GM18861 (cell line): Measurements from ENCODE around the gene KIAA1671.
"Not testable (repeated sequence)": the region's sequence is repeated elsewhere in the genome, so short reads cannot be mapped to it uniquely, and the experiment has no call there.

Experiments
- ATAC-seq: cut with Tn5 transposase; IDR thresholded peaks from one replicate; pipeline ENCODE4 v1.9.1; 2021; ENCODE audit not compliant: unreplicated experiment

The KIAA1671 gene

GRCh38 chr22:24951942-24952836 lies at the start of gene KIAA1671:
Gene KIAA1671 (plus strand): TSS chr22:24952716. CDS start chr22:25028000, 75,284 bp downstream.
- ATAC-seq, result no peak

DNA sequence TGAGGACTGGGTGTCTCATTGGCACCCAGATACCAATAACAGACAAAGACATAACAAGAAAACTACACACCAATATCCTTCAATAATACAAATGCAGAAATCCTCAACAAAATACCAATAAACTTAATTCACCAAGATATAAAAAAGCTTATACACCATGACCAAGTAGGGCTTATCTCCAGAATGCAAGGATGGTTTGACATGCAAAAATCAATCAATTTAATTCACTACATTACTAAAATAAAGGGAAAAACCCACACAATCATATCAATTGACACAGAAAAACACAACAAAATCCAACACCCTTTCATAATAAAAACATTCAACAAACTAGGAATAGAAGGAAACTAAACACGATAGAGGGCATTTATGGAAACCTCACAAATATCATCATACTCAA lies 46.6 kb upstream of the KIAA1671 start:
- ATAC-seq, result no peak

GRCh38 chr22:24907101-24907500 lies 45.4 kb upstream of the KIAA1671 start:
- ATAC-seq, result not testable (repeated sequence)

- ATAC-seq, result no peak
These were observed 32.5 kb upstream of the KIAA1671 start for GRCh38 chr22:24920029-24920428.

- ATAC-seq, result no peak
These were observed 26.7 kb upstream of the KIAA1671 start for GRCh38 chr22:24925586-24926427.

DNA sequence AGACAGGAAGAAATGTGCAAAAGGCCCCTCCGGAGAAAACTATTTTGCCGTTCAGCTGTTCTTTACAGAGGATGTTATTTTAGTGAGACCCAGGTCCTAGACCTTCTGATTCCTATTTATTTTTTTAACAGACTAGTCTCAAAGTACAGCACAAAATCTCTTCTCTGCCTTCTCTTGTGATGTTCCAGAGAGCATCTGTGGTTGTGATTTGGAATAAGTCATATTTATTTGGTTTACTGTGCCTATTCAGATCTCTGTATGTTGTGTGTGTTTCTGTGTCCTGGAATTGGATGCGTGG lies 26.1 kb upstream of the KIAA1671 start:
- no peak for ATAC-seq

DNA sequence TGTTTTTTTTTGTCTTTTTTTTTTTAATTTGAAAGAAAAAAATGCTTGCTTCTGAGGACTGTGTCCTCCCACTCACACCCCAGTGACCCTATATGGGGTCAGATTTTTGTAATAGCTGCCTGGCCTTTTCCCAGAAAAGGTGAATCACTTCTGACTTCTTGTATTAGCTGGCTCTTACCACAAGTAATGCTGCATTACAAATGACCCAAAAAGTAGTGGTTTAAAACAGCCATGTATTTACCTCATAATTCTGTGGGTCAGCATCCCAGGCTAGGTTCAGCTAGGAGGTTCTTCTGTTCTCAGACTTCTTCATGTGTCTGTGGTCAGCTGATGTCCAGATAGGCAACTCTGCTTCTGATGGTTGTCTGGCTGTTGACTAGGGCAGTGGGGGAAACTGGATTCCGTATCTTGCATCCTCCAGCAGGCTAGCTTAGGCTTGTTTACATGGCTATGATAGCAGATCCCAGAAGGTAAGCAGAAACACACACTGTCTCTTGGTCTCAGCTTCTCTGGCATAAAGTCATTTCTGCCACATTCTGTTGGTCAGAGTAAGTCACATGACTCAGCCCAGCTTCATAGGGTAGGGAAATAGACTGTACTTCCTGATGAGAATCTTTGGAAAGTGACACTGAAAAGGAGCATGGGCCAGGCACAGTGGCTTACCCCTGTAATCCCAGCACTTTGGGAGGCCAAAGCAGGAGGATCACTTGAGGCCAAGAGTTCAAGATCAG lies 25.5 kb upstream of the KIAA1671 start:
- ATAC-seq, result no peak

GRCh38 chr22:24928322-24928721 lies 24.2 kb upstream of the KIAA1671 start:
- no peak for ATAC-seq

- no peak for ATAC-seq
These were observed 21.8 kb upstream of the KIAA1671 start for GRCh38 chr22:24930678-24931077.

GRCh38 chr22:24935771-24936483 lies 16.6 kb upstream of the KIAA1671 start:
- ATAC-seq, result no peak

DNA sequence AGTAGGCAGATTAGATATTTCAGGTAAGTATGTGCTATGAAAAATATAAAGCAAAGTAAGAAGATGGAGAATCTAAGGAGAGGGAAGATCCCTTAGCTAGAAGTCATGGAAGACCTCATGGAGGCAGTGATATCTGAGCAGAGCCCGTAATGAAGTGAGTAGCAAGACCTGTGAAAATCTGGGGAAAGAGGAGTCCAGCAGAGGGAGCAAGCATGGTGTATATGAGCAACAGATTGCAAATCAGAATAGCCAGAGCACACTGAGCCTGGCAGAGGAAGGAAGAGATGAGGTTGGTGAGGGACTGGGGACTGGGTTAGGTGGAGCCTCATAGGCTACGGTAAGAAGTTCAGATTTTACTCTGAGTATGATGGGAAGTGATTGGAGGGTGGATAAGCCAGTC lies 15.4 kb upstream of the KIAA1671 start:
- no peak for ATAC-seq

DNA sequence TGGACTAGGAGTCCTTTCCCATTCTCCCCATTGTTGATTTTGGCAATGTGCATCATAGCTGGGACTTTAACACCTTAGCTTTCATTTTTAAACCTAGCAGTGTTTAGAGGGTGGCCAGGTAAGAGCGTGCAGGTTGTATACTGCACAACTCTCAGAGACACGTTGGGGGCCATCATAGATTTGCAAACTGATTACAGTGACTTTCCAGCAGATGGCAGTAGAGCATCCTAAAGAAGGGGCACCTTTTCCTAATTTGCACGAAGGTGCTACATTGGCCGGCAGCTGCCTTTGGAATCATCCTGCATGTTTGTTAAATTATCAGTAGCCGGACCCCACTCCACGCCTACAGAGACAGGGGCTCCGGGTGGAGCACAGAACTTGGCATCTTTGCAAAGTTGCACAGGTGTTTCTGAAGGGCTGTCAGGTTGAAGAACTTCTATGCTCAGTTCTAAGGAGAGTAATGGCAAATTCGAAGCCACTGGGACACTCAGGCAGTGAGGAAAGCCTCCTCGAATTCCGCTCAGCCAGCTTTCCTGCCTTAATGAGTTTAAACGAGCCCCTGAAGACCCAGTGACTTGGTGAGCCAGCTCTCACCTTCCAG lies 13.7 kb upstream of the KIAA1671 start:
- ATAC-seq, result no peak

GRCh38 chr22:24942301-24942700 lies 10.2 kb upstream of the KIAA1671 start:
- ATAC-seq, result no peak

GRCh38 chr22:24944217-24944937 lies 8.1 kb upstream of the KIAA1671 start:
- ATAC-seq, result no peak

GRCh38 chr22:24945430-24945829 lies 7.1 kb upstream of the KIAA1671 start:
- no peak for ATAC-seq

- no peak for ATAC-seq
These were observed 5.1 kb upstream of the KIAA1671 start for GRCh38 chr22:24947383-24947782.

DNA sequence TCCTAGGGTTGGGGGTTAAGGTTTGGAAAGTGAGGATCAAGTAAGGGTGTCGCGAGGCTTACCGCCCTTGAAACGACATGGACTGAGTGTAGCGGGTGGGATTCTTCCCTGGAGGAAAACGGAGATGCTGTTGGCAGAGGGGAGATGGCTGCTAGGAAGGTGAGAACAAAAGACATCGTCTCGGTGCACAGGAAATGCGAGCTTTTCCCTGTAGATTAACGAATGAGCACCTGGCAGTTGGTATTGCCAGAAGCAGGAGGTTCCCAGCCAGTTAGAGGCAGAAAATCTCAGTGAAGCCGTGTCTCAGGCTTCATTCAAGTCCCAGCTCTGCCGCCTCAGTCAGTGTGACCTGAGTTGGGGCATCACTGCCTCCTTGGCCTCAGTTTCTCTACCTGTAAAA lies 4.6 kb upstream of the KIAA1671 start:
- ATAC-seq, result no peak

- no peak for ATAC-seq
These were observed 3.9 kb upstream of the KIAA1671 start for GRCh38 chr22:24948356-24949202.
